ENCODE results near the gene OPRM1.

DNA sequence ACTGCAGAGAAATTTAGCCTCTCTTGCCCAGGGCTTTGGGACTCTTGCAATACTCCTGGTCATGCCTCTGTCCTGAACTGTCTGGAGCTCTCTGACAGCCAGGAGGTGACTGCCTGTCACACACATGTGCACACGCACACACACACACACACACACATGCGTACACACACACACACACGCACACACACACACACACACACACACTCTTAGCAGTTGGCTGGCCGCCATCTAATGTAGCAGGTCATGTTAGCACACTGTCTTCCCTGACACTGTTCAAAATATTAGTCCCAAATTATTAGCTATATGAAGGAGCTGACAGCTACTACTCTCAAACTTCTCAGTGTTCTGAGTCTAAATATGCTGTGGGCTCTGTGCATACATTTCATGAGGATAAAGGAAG is 256.7 kb downstream of the OPRM1 start:
- TF ChIP-seq CTCF (IDR thresholded peaks at IDR 0.05) (no peak), EZH2 (IDR thresholded peaks at IDR 0.05) (no peak), EZH2phosphoT487 (IDR thresholded peaks at IDR 0.05) (no peak)
